ENCODE results near the gene ARID3C.

Gene ARID3C

DNA sequence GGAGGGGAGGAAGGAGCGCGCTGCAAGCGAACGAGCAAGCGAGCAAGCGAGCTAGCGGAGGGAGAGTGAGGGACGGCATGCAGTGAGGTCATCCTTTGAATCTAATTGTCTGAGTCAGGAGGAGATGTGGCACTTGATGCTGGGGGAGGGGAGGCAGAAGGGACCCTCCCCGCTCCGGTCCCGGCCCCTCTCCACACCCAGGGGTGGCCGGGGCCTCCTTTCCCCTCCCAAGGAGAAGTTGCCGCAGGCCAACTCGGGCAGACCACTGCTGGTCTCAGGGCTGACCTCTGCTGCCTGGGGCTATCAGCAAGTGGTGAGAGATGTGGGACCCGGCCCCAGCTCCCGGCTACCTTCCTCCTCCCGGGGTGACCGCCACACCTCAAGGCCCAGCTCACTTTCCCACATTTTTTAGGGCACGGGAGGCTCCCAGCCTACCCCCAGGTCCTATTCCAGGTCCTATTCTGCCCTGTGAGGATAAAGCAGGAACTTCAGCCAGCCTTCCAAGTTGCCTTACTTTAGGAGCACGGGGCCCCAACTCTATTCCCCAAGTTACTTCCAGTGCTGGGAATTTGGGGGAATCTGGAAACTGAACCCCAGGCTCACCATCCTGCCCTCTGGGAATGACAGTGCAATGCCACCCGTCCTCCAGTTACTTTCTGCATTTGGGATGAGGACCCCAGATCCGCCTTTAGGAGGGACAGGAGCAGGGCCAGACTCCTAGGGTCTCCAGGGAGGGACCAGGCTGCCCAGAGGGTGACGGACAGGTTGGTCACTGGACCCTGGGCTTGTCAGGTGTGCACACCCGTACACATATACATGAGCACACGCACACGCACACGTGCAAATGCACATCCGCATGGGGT, 50.4 kb downstream of the ARID3C start:
- Histone ChIP-seq H3K4me1 (ENCODE audit: control insufficient read depth in 1 of 2, insufficient read depth in 1 of 2, low read depth in 1 of 2, low read length in 1 of 2) (no peaks in the 10 kb centered on the region), H3K4me3 (ENCODE audit: low read depth in 1 of 2, low read length in 1 of 2) (no peak overlapping the region), H3K36me3 (no peaks in the 10 kb centered on the region), H3K9me3 (no peaks in the 10 kb centered on the region), H3K27me3 (peaks cover 100% of the 10 kb centered on the region), H3K27ac (no peak overlapping the region)
- TF ChIP-seq, protein P1, sequence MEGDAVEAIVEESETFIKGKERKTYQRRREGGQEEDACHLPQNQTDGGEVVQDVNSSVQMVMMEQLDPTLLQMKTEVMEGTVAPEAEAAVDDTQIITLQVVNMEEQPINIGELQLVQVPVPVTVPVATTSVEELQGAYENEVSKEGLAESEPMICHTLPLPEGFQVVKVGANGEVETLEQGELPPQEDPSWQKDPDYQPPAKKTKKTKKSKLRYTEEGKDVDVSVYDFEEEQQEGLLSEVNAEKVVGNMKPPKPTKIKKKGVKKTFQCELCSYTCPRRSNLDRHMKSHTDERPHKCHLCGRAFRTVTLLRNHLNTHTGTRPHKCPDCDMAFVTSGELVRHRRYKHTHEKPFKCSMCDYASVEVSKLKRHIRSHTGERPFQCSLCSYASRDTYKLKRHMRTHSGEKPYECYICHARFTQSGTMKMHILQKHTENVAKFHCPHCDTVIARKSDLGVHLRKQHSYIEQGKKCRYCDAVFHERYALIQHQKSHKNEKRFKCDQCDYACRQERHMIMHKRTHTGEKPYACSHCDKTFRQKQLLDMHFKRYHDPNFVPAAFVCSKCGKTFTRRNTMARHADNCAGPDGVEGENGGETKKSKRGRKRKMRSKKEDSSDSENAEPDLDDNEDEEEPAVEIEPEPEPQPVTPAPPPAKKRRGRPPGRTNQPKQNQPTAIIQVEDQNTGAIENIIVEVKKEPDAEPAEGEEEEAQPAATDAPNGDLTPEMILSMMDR (IDR thresholded peaks at IDR 0.05): no peak

DNA sequence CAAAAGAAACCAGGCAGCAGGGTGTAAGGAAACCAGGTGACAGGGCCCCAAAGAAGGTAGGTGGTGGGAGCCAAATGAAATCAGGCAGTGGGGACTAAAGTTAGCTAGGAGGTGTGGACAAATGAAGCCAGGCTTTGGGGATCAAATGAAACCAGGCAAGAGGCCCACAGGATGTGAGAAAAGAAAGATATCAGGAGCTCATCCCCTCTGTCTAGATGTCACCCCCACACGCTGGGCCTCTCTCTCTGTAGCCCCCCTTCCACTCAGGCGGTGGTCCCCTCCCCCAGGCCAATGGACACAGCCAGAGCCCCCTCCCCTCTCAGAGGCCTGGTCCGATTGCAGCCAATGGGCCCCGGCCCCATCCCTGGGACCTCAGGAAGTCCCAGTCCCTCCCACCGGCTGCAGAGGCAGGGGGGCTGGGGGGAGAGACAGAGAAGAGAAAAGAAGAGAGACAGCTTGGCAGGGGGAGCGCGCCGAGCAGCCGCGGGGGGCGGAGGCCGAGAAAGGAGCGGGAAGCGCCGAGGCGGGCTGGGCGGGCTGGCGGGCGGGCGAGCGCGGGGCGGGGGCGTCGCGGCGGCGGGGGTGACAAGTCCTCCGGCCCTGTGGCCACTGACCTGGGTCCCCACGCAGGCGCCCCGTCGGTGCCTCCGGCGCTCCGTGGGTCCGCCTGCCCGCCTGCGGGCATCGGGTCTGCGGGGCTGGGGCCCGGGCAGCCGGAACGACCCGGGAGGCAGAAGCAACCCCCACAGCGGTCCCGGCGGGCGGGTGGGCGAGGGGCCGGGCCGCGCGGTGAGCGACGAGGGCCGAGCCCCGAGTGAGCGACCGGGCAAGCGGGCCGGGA, 51.2 kb downstream of the ARID3C start:
- no peaks in the 10 kb centered on the region for H3K36me3 ChIP-seq
- no peaks in the 10 kb centered on the region for H3K9me3 ChIP-seq
- H3K4me1 ChIP-seq (ENCODE audit: control insufficient read depth in 1 of 2, insufficient read depth in 1 of 2, low read depth in 1 of 2, low read length in 1 of 2): no peaks in the 10 kb centered on the region
- H3K27ac ChIP-seq: no peak overlapping the region
- H3K27me3 ChIP-seq: peaks cover 97% of the 10 kb centered on the region
- no peak overlapping the region for H3K4me3 ChIP-seq (ENCODE audit: low read depth in 1 of 2, low read length in 1 of 2)
- TF ChIP-seq, protein P1 (IDR thresholded peaks at IDR 0.05): no peak

DNA sequence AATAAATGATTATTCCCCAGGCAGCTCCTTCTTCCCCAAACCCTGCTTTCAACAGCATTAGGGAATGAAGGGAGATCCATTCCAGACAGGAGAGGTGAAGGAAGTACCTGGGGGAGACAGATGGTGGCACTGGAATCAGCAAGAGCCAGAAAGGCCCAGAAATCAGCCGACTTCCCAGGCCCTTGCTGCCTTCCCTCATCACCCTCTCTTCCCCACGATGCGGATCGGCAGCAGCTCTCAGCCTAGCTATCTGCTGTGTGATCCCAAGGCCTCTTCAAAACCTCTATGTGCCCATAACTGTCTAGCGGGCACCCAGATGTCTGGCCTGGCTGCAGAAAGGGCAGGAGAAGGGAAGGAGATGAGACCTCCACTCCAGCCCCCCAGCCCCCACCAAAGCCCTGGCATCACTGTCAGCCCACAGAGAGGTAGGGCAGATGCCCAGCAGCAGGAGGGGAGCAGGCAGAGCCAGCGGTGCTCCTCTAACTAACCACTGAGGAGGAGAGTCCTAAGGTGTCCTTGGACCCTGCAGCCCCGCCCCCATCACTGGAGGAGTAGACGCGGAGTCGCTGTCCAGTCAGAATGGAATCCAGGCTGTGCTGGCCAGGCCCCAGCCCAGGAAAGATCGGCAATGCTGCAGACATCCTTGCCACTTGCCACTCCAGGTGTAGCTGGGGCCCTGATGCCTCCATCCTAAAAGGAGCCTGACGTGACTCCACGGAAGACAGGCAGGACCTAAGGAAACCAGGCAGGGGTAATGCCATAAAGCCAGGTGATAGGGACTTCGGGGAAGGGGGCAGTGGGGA, 52.1 kb downstream of the ARID3C start:
- Histone ChIP-seq H3K36me3 (no peaks in the 10 kb centered on the region), H3K9me3 (no peaks in the 10 kb centered on the region), H3K4me3 (ENCODE audit: low read depth in 1 of 2, low read length in 1 of 2) (no peak overlapping the region), H3K4me1 (ENCODE audit: control insufficient read depth in 1 of 2, insufficient read depth in 1 of 2, low read depth in 1 of 2, low read length in 1 of 2) (no peaks in the 10 kb centered on the region), H3K27ac (no peak overlapping the region), H3K27me3 (peaks cover 89% of the 10 kb centered on the region)
- TF ChIP-seq, protein P1 (IDR thresholded peaks at IDR 0.05): no peak

DNA sequence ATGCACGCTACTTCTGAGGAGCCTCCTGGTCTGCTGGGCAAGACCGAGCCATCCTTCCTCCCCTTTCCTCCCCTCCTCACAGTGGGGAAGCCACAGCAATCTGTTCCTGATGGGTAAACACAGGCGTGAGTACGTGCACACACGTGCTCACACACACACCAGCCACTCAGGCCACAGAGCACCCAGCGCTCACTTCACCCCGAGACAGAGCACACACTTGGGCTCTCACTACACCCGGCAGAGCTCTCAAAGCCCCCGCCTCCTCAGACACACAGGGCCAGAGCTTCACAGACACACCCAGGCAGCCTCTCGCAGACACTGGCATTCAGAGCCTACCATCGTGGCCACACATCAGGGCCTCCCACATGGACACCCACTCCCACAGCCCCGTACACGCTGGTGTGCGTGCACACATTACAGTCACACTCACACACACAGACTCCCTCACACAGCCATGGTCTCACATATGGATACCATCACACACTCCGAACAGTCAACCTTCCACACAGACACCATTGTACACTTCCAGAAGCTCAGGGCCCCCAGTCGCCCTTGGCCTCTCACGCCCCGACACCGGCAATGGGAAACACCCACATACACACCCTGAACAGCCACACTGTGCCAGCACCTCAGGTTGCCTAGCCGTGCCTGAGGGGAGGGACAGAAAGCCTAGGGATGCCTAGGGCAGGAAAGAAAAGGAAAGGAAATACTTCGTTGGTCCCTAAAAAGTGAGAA, 52.8 kb downstream of the ARID3C start:
- peaks cover 81% of the 10 kb centered on the region for H3K27me3 ChIP-seq
- no peaks in the 10 kb centered on the region for H3K36me3 ChIP-seq
- TF ChIP-seq, protein P1 (IDR thresholded peaks at IDR 0.05): no peak
- H3K4me1 ChIP-seq (ENCODE audit: control insufficient read depth in 1 of 2, insufficient read depth in 1 of 2, low read depth in 1 of 2, low read length in 1 of 2): no peaks in the 10 kb centered on the region
- no peaks in the 10 kb centered on the region for H3K9me3 ChIP-seq
- no peak overlapping the region for H3K4me3 ChIP-seq (ENCODE audit: low read depth in 1 of 2, low read length in 1 of 2)
- H3K27ac ChIP-seq: no peak overlapping the region

DNA sequence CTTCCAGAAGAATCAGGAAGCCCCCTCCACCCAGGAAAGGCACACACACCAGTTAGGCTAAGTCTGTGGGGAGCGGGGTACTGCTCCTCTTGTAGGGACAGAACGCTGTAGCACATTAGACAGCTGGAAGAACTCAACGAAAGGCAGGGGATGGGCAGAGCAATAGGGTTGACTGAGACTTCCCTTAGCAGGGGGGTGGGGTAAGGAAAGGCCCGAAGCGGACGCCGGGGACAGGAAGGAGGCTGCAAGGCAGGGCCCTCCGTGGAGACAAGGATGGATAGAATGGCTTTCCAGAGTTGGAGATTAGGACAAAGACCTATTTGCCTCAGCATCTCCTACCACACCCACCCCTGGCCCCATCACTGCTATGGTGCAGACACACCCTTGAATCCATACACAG, 53.6 kb downstream of the ARID3C start:
- TF ChIP-seq, protein P1 (IDR thresholded peaks at IDR 0.05): no peak
- H3K36me3 ChIP-seq: no peaks in the 10 kb centered on the region
- H3K27me3 ChIP-seq: peaks cover 74% of the 10 kb centered on the region

More for the DNA sequence above, 53.6 kb downstream of the ARID3C start:
- no peaks in the 10 kb centered on the region for H3K4me1 ChIP-seq (ENCODE audit: control insufficient read depth in 1 of 2, insufficient read depth in 1 of 2, low read depth in 1 of 2, low read length in 1 of 2)
- no peak overlapping the region for H3K27ac ChIP-seq
- no peaks in the 10 kb centered on the region for H3K9me3 ChIP-seq
- no peak overlapping the region for H3K4me3 ChIP-seq (ENCODE audit: low read depth in 1 of 2, low read length in 1 of 2)
